WERI-Rb-1 (cell line): Measurements from ENCODE around the gene CIPC.

Experiments used
- DNase-seq: peaks from one replicate; pipeline ENCODE4 v3.0.0-alpha.2; 2020
- H3K27ac ChIP-seq: fragments of 250-450 bp; sonication (Bioruptor Pico); 2 replicates; pipeline ENCODE4 v1.5.1; 2020; ENCODE audit warnings: mild to moderate bottlenecking, moderate library complexity
- H3K27me3 ChIP-seq: fragments of 250-450 bp; sonication (Bioruptor Pico); 2 replicates; pipeline ENCODE4 v1.5.1; 2021; ENCODE audit warnings: mild to moderate bottlenecking, low read depth, moderate library complexity; ENCODE audit not compliant: insufficient read depth, severe bottlenecking
- H3K36me3 ChIP-seq: fragments of 250-450 bp; sonication (Bioruptor Pico); 2 replicates; pipeline ENCODE4 v1.5.1; 2020; ENCODE audit warnings: mild to moderate bottlenecking, moderate library complexity
- H3K4me3 ChIP-seq: 2 replicates; pipeline ENCODE4 v1.5.1; 2011; ENCODE audit warnings: low read depth, mild to moderate bottlenecking, control low read depth, low read length
- H3K9me3 ChIP-seq: fragments of 250-450 bp; sonication (Bioruptor Pico); 2 replicates; pipeline ENCODE4 v1.5.1; 2021; ENCODE audit warnings: mild to moderate bottlenecking, moderate library complexity; ENCODE audit not compliant: severe bottlenecking
- TF ChIP-seq, protein P1 (sequence below): IDR thresholded peaks from 2 replicates; pipeline ENCODE4 v1.5.1; 2011; ENCODE audit warnings: low read depth, mild to moderate bottlenecking, control low read depth, inconsistent platforms, low read length

CIPC gene

DNA sequence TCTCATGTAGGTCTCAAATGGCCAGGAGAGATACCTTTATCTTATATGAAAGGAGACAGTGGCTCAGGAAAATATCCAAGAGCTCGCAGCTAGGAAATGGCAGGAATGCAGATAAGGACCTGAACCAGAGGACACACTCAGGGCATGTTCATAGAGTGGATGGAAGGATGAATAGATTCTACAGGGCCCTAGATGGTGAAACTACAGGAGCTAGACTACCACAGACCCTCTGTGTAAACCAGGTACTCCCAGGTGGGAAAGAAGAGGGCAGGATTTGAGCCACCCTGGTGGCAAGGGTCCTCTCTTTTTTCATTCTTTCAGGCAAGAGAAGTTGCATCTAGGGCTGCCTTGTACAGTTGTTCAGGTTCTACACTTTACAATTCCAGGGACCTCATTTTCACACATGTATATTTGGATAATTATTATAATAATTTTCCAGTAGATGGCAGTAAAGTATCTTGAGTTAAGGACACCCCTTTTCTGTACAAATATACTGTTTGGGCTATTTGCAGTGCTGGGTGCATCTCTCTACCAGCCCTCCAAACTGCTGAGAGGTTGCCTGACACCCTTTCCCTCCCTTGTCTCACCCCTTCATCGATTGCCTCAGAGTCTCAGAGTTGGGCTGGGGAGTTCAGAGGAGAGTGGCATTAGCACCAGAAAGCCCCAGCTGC, 54.0 kb downstream of the CIPC start:
- H3K36me3 ChIP-seq, result no peaks in the 10 kb centered on the region
- H3K27me3 ChIP-seq, result no peaks in the 10 kb centered on the region
- TF ChIP-seq, protein P1, sequence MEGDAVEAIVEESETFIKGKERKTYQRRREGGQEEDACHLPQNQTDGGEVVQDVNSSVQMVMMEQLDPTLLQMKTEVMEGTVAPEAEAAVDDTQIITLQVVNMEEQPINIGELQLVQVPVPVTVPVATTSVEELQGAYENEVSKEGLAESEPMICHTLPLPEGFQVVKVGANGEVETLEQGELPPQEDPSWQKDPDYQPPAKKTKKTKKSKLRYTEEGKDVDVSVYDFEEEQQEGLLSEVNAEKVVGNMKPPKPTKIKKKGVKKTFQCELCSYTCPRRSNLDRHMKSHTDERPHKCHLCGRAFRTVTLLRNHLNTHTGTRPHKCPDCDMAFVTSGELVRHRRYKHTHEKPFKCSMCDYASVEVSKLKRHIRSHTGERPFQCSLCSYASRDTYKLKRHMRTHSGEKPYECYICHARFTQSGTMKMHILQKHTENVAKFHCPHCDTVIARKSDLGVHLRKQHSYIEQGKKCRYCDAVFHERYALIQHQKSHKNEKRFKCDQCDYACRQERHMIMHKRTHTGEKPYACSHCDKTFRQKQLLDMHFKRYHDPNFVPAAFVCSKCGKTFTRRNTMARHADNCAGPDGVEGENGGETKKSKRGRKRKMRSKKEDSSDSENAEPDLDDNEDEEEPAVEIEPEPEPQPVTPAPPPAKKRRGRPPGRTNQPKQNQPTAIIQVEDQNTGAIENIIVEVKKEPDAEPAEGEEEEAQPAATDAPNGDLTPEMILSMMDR, result no peak
- H3K9me3 ChIP-seq, result no peaks in the 10 kb centered on the region
- no peak overlapping the region for H3K27ac ChIP-seq
- DNase-seq, result no peak
- H3K4me3 ChIP-seq, result no peak overlapping the region

DNA sequence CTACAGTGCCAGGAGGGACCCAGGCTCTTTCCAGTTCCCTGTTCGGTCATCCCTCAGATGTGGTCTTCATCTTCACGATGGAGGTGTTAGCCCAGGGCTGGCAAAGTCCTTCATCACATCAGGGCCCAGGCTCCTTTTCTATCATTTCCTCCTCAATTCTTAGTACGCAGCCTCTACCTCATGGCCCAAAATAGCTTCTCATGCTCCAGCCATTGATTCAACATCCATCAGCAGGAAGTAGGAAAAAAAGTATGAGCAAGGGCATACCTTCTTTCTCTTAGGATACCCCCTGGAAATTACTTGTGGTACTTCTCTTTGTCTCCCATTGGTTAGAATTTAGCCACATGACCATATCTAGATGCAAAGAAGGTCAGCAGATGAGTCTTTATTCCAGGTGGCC, 55.7 kb downstream of the CIPC start:
- no peaks in the 10 kb centered on the region for H3K9me3 ChIP-seq
- H3K27ac ChIP-seq, result no peak overlapping the region
- H3K4me3 ChIP-seq, result no peak overlapping the region
- no peaks in the 10 kb centered on the region for H3K27me3 ChIP-seq
- no peak for DNase-seq
- TF ChIP-seq, protein P1, result no peak
- H3K36me3 ChIP-seq, result no peaks in the 10 kb centered on the region

DNA sequence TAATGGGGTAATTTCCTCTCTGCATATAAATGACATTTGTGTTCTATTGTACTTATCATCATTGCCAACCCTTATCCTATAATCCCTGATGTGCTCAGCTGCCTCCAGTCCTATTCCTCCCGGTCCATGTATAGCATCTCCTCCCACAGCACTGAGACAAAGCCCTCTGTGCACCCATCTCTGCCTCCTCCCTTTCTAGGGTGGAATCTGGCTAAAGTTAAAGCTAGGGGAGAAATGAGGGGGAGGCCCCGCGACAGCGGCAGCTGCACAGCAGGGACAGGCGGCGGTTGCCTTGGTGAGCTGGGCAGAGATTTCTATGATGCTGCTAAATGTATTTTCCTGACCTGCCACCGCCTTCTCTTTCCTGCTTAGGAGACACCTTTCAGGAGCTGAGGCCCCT, 56.4 kb downstream of the CIPC start:
- TF ChIP-seq, protein P1, result no peak
- no peak overlapping the region for H3K27ac ChIP-seq
- no peak overlapping the region for H3K4me3 ChIP-seq
- no peaks in the 10 kb centered on the region for H3K36me3 ChIP-seq
- H3K27me3 ChIP-seq, result no peaks in the 10 kb centered on the region
- H3K9me3 ChIP-seq, result no peaks in the 10 kb centered on the region
- DNase-seq, result no peak

DNA sequence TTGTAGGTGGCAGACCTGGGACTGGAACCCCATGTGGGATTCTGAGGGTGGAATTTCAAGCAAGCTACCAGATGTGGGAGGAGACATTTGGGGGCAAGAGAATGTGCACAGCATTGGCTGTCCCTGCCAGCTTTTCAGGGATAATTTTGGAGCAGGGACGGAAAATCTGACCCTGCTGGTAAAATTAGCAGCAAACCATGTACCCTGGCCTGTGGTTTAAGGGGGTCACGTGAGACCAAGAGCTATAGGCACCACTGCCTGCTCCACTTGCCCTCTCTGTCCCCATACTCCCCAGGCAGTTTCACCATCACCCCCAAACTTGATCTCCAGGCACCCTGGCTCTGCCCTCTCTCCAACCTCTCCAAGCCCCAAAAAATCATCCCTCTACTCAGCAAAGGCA, 57.0 kb downstream of the CIPC start:
- Histone ChIP-seq H3K4me3 (no peak overlapping the region), H3K36me3 (no peaks in the 10 kb centered on the region), H3K27ac (no peak overlapping the region), H3K9me3 (no peaks in the 10 kb centered on the region), H3K27me3 (no peaks in the 10 kb centered on the region)
- TF ChIP-seq, protein P1, result no peak
- DNase-seq, result no peak

DNA sequence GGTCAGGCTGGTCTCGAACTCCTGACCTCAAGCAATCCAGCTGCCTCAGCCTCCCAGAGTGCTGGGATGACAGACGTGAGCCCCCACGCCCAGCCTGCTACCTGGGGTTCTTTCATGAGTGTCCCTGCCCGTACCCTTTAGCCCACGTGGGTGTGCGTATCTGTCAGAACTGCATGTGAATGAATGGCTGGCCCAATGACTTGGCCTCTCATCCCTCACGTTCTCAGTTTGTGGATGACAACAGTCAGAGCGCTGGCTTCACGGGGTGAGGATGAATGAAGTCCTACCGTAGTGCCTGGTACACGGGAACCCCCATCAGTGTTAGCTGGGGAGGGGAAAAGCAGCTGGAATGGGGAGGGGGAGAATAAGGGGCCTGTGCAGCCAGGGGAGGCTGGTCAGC, 59.7 kb downstream of the CIPC start:
- DNase-seq, result no peak

More for the DNA sequence above, 59.7 kb downstream of the CIPC start:
- H3K4me3 ChIP-seq, result no peak overlapping the region
- no peaks in the 10 kb centered on the region for H3K27me3 ChIP-seq
- no peaks in the 10 kb centered on the region for H3K36me3 ChIP-seq
- no peak overlapping the region for H3K27ac ChIP-seq
- no peaks in the 10 kb centered on the region for H3K9me3 ChIP-seq
- TF ChIP-seq, protein P1, result no peak
